H9 (cell line): ENCODE measurements around the gene C9orf72. TPM values are rescaled to one million over a fixed set of nuclear protein-coding genes. Genes with fewer than 3 reads are reported as not detected.

Experiments used
- DNase-seq: peaks from one replicate; pipeline ENCODE4 v3.0.0-alpha.2; 2017
- H2AFZ ChIP-seq: one replicate; pipeline ENCODE4 v1.6.1; 2013; ENCODE audit warnings: mild to moderate bottlenecking, low read length, control low read depth, moderate library complexity
- H2AK5ac ChIP-seq: 2 replicates; pipeline ENCODE4 v1.6.1; 2013; ENCODE audit warnings: low read length, control low read depth, mixed read lengths; ENCODE audit not compliant: insufficient read length
- H2BK120ac ChIP-seq: one replicate; pipeline ENCODE4 v1.6.1; 2013; ENCODE audit warnings: low read depth, mild to moderate bottlenecking, low read length, control low read depth, inconsistent platforms; ENCODE audit not compliant: poor library complexity, severe bottlenecking
- H2BK12ac ChIP-seq: 2 replicates; pipeline ENCODE4 v1.6.1; 2013; ENCODE audit warnings: low read length, control low read depth, mixed read lengths, low read depth; ENCODE audit not compliant: insufficient read length
- H2BK15ac ChIP-seq: 2 replicates; pipeline ENCODE4 v1.6.1; 2013; ENCODE audit warnings: low read depth, low read length, control low read depth
- H2BK20ac ChIP-seq: one replicate; pipeline ENCODE4 v1.6.1; 2013; ENCODE audit warnings: low read depth, mild to moderate bottlenecking, low read length, control low read depth, inconsistent platforms; ENCODE audit not compliant: poor library complexity, severe bottlenecking
- H2BK5ac ChIP-seq: 2 replicates; pipeline ENCODE4 v1.6.1; 2013; ENCODE audit warnings: low read length, control low read depth, mixed read lengths; ENCODE audit not compliant: insufficient read length
- H3K14ac ChIP-seq: 2 replicates; pipeline ENCODE4 v1.6.1; 2013; ENCODE audit warnings: low read length, control low read depth; ENCODE audit not compliant: insufficient read depth
- H3K18ac ChIP-seq: 2 replicates; pipeline ENCODE4 v1.6.1; 2013; ENCODE audit warnings: low read depth, mild to moderate bottlenecking, mixed read lengths, low read length, control low read depth; ENCODE audit not compliant: insufficient read length
- H3K23ac ChIP-seq: 2 replicates; pipeline ENCODE4 v1.6.1; 2013; ENCODE audit warnings: low read length, control low read depth, mixed read lengths, low read depth; ENCODE audit not compliant: insufficient read length
- H3K23me2 ChIP-seq: 2 replicates; pipeline ENCODE4 v1.6.1; 2013; ENCODE audit warnings: low read depth, mild to moderate bottlenecking, mixed read lengths, low read length, control low read depth; ENCODE audit not compliant: insufficient read length, poor library complexity, severe bottlenecking
- H3K27ac ChIP-seq: 2 replicates; pipeline ENCODE4 v1.5.1; 2013; ENCODE audit warnings: low read length, control low read depth, mixed read lengths, low read depth; ENCODE audit not compliant: insufficient read length
- H3K27me3 ChIP-seq: 2 replicates; pipeline ENCODE4 v1.6.1; 2013; ENCODE audit warnings: low read length, control low read depth, inconsistent platforms; ENCODE audit not compliant: insufficient read depth
- H3K4ac ChIP-seq: 2 replicates; pipeline ENCODE4 v1.6.1; 2013; ENCODE audit warnings: low read depth, mild to moderate bottlenecking, control low read depth, inconsistent platforms, low read length, moderate library complexity
- H3K4me1 ChIP-seq: 2 replicates; pipeline ENCODE4 v1.6.1; 2013; ENCODE audit warnings: low read length, control low read depth, inconsistent platforms; ENCODE audit not compliant: insufficient read depth
- H3K4me2 ChIP-seq: 2 replicates; pipeline ENCODE4 v1.6.1; 2013; ENCODE audit warnings: low read length, control low read depth, mixed read lengths; ENCODE audit not compliant: insufficient read length, insufficient read depth
- H3K56ac ChIP-seq: 2 replicates; pipeline ENCODE4 v1.6.1; 2013; ENCODE audit warnings: low read depth, mild to moderate bottlenecking, mixed read lengths, low read length, control low read depth; ENCODE audit not compliant: insufficient read length
- H3K79me1 ChIP-seq: 2 replicates; pipeline ENCODE4 v1.6.1; 2013; ENCODE audit warnings: low read depth, mild to moderate bottlenecking, moderate library complexity, low read length, control low read depth, inconsistent platforms; ENCODE audit not compliant: insufficient read depth, poor library complexity, severe bottlenecking
- H3K79me2 ChIP-seq: 2 replicates; pipeline ENCODE4 v1.6.1; 2013; ENCODE audit warnings: low read length, control low read depth, inconsistent platforms; ENCODE audit not compliant: insufficient read depth
- H3K9ac ChIP-seq: 2 replicates; pipeline ENCODE4 v1.6.1; 2013; ENCODE audit warnings: low read length, control low read depth, mixed read lengths; ENCODE audit not compliant: insufficient read length; ENCODE audit errors: extremely low read depth
- H3K9me3 ChIP-seq: one replicate; pipeline ENCODE4 v1.6.1; 2013; ENCODE audit warnings: low read depth, low read length, inconsistent platforms; ENCODE audit not compliant: control insufficient read depth
- H3T11ph ChIP-seq: one replicate; pipeline ENCODE4 v1.6.1; 2013; ENCODE audit warnings: mild to moderate bottlenecking, low read length, control low read depth, inconsistent platforms
- H4K20me1 ChIP-seq: one replicate; pipeline ENCODE4 v1.6.1; 2013; ENCODE audit not compliant: control insufficient read depth, insufficient read length, insufficient read depth
- H4K5ac ChIP-seq: 2 replicates; pipeline ENCODE4 v1.6.1; 2013; ENCODE audit warnings: low read depth, mild to moderate bottlenecking, mixed read lengths, low read length, control low read depth; ENCODE audit not compliant: insufficient read length
- H4K8ac ChIP-seq: replicated peaks from 2 replicates; pipeline ENCODE4 v1.6.1; 2013; ENCODE audit warnings: low read length, control low read depth, mixed read lengths, low read depth; ENCODE audit not compliant: insufficient read length
- H4K91ac ChIP-seq: 2 replicates; pipeline ENCODE4 v1.6.1; 2013; ENCODE audit warnings: low read depth, mild to moderate bottlenecking, moderate library complexity, mixed read lengths, low read length, control low read depth; ENCODE audit not compliant: insufficient read length
- H3K27ac Mint-ChIP-seq, 3 experiments: 2 replicates in 2 of 3; 3 replicates in 1 of 3; pipeline ENCODE4 v1.8.0; 2020 to 2021; ENCODE audit warnings: mixed read lengths in 3 of 3, mild to moderate bottlenecking in 1 of 3, moderate library complexity in 1 of 3
- H3K27me3 Mint-ChIP-seq: 2 replicates; pipeline ENCODE4 v1.8.0; 2021; ENCODE audit warnings: low read depth, mild to moderate bottlenecking, moderate library complexity, mixed read lengths
- H3K36me3 Mint-ChIP-seq, 3 experiments: 2 replicates in 2 of 3; 3 replicates in 1 of 3; pipeline ENCODE4 v1.8.0; 2020 to 2021; ENCODE audit warnings: low read depth in 3 of 3, mixed read lengths in 3 of 3; ENCODE audit not compliant: insufficient read depth in 1 of 3
- H3K4me1 Mint-ChIP-seq, 2 experiments: 2 replicates each; pipeline ENCODE4 v1.8.0; 2020; ENCODE audit warnings: mixed read lengths in 2 of 2
- H3K4me3 Mint-ChIP-seq, 2 experiments: 2 replicates in 1 of 2; 3 replicates in 1 of 2; pipeline ENCODE4 v1.8.0; 2020 to 2021; ENCODE audit warnings: mild to moderate bottlenecking in 2 of 2, mixed read lengths in 2 of 2, moderate library complexity in 1 of 2
- H3K9me3 Mint-ChIP-seq, 2 experiments: 2 replicates in 1 of 2; 3 replicates in 1 of 2; pipeline ENCODE4 v1.8.0; 2020; ENCODE audit warnings: mild to moderate bottlenecking in 2 of 2, mixed read lengths in 2 of 2, moderate library complexity in 1 of 2
- WGBS: extraction: QIAGEN DNeasy Blood & Tissue Kit; methylation state at CpG from one replicate; pipeline ENCODE4 v1.1.7; 2013; ENCODE audit warnings: missing lambda C conversion rate, low lambda C conversion rate, mixed read lengths; ENCODE audit not compliant: insufficient read length; ENCODE audit errors: extremely low coverage; 5-methylcytosine and 5-hydroxymethylcytosine counted together
- total RNA-seq: library from RNA; stranded (reverse); gene quantifications from 2 replicates; pipeline ENCODE4 v1.2.1, GENCODE V29; 2021
- TF ChIP-seq, protein P1 (sequence below): fragments of 200-600 bp; sonication (generic); conservative IDR thresholded peaks from 3 replicates; pipeline ENCODE4 v1.8.0; 2021; ENCODE audit warnings: antibody characterized with exemption, mild to moderate bottlenecking

C9orf72 gene
- total RNA-seq, 1 experiment from 2014 or later: 17.0 TPM

DNA sequence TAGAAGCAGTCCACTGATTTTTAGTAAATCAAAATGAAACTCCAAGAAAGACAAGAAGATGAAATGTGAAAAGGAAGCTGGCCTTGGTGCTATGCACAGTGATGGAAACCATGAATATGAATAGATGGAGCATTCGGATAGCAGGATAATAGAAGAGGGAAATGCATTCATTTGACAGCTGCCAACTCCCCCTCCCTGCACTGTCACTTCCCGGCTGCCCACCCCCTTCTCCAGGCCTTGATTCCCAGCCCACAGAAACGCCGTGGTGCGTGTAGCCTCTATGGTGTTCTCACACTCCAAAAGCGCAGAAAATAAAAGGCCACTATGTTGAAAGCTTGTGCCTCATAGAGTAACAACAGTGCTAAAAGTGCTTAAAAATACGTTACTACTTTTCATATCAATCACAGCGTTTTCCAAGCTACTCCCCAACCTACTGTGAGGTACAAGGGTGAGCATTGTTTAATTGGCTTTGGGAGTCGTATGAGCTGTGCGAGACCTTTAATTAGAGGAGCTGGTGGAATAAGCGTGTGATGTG lies 75.3 kb downstream of the C9orf72 start:
- no peak overlapping the region for H3K4ac ChIP-seq
- peak overlapping the region in 2 of 3 experiments; percentile 54 to 93; a peak in 5 of 7 replicates for H3K27ac Mint-ChIP-seq
- DNase-seq: no peak
- H3K27ac ChIP-seq: no peak overlapping the region
- no peak overlapping the region for H2BK20ac ChIP-seq
- TF ChIP-seq, protein P1, sequence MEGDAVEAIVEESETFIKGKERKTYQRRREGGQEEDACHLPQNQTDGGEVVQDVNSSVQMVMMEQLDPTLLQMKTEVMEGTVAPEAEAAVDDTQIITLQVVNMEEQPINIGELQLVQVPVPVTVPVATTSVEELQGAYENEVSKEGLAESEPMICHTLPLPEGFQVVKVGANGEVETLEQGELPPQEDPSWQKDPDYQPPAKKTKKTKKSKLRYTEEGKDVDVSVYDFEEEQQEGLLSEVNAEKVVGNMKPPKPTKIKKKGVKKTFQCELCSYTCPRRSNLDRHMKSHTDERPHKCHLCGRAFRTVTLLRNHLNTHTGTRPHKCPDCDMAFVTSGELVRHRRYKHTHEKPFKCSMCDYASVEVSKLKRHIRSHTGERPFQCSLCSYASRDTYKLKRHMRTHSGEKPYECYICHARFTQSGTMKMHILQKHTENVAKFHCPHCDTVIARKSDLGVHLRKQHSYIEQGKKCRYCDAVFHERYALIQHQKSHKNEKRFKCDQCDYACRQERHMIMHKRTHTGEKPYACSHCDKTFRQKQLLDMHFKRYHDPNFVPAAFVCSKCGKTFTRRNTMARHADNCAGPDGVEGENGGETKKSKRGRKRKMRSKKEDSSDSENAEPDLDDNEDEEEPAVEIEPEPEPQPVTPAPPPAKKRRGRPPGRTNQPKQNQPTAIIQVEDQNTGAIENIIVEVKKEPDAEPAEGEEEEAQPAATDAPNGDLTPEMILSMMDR: no peak
- H2BK5ac ChIP-seq: no peak overlapping the region
- H3K4me3 Mint-ChIP-seq: peak overlapping the region; percentile 19 to 38; a peak in 3 of 5 replicates
- H4K5ac ChIP-seq: no peak overlapping the region
- H4K91ac ChIP-seq: no peak overlapping the region
- H3K14ac ChIP-seq: no peak overlapping the region
- no peak overlapping the region for H3K18ac ChIP-seq
- H3K36me3 Mint-ChIP-seq: peaks cover 5 to 8% (median 6%) of the 10 kb centered on the region in 3 experiments; a peak in 5 of 7 replicates
- peaks cover 55 to 62% of the 10 kb centered on the region in 2 experiments for H3K4me1 Mint-ChIP-seq
- no CpG with 5 or more reads among the region's 11 CpGs for WGBS
- H3K79me2 ChIP-seq: no peaks in the 10 kb centered on the region; the same call in 1 of the 2 replicates
- H3K27me3 Mint-ChIP-seq: no peaks in the 10 kb centered on the region
- H2AFZ ChIP-seq: no peak overlapping the region
- peaks cover 3 to 4% of the 10 kb centered on the region in 2 experiments; a peak in 3 of 5 replicates for H3K9me3 Mint-ChIP-seq
- no peak overlapping the region for H3K9ac ChIP-seq
- no peak overlapping the region for H3T11ph ChIP-seq
- peaks cover 11% of the 10 kb centered on the region; the same call in 1 of the 2 replicates for H3K4me1 ChIP-seq
- H2BK12ac ChIP-seq: no peak overlapping the region
- no peak overlapping the region for H4K8ac ChIP-seq
- H4K20me1 ChIP-seq: no peaks in the 10 kb centered on the region
- H3K4me2 ChIP-seq: peak overlapping the region; percentile 60
- no peaks in the 10 kb centered on the region for H3K23me2 ChIP-seq
- no peak overlapping the region for H2AK5ac ChIP-seq
- H3K79me1 ChIP-seq: peaks cover 4% of the 10 kb centered on the region
- no peaks in the 10 kb centered on the region for H3K27me3 ChIP-seq
- no peak overlapping the region for H3K23ac ChIP-seq
- H3K56ac ChIP-seq: no peak overlapping the region
- no peak overlapping the region for H2BK15ac ChIP-seq
- H3K9me3 ChIP-seq: no peaks in the 10 kb centered on the region
- no peak overlapping the region for H2BK120ac ChIP-seq

Other genes with a start within 250 kb of the C9orf72 start
- not detected in 2 replicates for gene IFNK, start 49.2 kb downstream of the C9orf72 start, total RNA-seq
- 9.8 and 10.6 TPM in 2 replicates for gene MOB3B, start 43.7 kb downstream of the C9orf72 start, total RNA-seq